HL-60 (cell line): ENCODE data around the gene SKIC8.

Source experiments
- GABPA ChIP-seq: IDR thresholded peaks from 2 replicates; pipeline ENCODE4 v1.6.1; 2012; ENCODE audit warnings: low read depth
- POLR2AphosphoS5 ChIP-seq: IDR thresholded peaks from 2 replicates; pipeline ENCODE4 v1.6.1; 2012; ENCODE audit warnings: low read depth
- SPI1 ChIP-seq: IDR thresholded peaks from 2 replicates; pipeline ENCODE4 v1.6.1; 2012; ENCODE audit warnings: low read depth, mild to moderate bottlenecking, borderline replicate concordance
- TF ChIP-seq, protein P1 (sequence below): IDR thresholded peaks from one replicate; pipeline ENCODE4 v1.5.1; 2011; ENCODE audit warnings: low read length, control low read depth, inconsistent platforms; ENCODE audit not compliant: insufficient read depth
- TF ChIP-seq, protein P2 (sequence below): IDR thresholded peaks from 2 replicates; pipeline ENCODE4 v1.6.1; 2012; ENCODE audit warnings: low read depth; ENCODE audit not compliant: insufficient replicate concordance

DNA sequence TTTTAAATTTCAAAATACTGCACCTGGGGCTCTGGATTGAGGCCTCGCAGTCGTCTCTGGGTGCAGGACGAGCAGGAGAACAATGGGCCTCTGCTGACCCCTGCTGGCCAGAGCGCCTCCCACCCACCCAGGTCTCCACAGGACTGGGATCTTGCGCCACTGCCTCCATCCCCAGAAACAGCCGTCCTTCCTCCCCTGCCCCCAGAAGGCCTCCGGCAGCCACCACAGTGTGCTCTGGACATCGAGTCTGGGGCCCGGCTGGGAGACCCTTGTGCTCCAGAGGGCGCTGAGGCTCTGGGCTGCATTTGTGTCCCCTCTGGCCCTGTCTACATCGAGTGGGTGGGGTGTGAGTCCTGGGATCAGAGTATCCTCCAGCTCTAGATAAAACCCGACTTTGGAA lies 58.4 kb downstream of the SKIC8 start:
- TF ChIP-seq POLR2AphosphoS5 (no peak), SPI1 (no peak), GABPA (no peak)
- TF ChIP-seq, protein P1, sequence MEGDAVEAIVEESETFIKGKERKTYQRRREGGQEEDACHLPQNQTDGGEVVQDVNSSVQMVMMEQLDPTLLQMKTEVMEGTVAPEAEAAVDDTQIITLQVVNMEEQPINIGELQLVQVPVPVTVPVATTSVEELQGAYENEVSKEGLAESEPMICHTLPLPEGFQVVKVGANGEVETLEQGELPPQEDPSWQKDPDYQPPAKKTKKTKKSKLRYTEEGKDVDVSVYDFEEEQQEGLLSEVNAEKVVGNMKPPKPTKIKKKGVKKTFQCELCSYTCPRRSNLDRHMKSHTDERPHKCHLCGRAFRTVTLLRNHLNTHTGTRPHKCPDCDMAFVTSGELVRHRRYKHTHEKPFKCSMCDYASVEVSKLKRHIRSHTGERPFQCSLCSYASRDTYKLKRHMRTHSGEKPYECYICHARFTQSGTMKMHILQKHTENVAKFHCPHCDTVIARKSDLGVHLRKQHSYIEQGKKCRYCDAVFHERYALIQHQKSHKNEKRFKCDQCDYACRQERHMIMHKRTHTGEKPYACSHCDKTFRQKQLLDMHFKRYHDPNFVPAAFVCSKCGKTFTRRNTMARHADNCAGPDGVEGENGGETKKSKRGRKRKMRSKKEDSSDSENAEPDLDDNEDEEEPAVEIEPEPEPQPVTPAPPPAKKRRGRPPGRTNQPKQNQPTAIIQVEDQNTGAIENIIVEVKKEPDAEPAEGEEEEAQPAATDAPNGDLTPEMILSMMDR = peak; percentile 77
- TF ChIP-seq, protein P2, sequence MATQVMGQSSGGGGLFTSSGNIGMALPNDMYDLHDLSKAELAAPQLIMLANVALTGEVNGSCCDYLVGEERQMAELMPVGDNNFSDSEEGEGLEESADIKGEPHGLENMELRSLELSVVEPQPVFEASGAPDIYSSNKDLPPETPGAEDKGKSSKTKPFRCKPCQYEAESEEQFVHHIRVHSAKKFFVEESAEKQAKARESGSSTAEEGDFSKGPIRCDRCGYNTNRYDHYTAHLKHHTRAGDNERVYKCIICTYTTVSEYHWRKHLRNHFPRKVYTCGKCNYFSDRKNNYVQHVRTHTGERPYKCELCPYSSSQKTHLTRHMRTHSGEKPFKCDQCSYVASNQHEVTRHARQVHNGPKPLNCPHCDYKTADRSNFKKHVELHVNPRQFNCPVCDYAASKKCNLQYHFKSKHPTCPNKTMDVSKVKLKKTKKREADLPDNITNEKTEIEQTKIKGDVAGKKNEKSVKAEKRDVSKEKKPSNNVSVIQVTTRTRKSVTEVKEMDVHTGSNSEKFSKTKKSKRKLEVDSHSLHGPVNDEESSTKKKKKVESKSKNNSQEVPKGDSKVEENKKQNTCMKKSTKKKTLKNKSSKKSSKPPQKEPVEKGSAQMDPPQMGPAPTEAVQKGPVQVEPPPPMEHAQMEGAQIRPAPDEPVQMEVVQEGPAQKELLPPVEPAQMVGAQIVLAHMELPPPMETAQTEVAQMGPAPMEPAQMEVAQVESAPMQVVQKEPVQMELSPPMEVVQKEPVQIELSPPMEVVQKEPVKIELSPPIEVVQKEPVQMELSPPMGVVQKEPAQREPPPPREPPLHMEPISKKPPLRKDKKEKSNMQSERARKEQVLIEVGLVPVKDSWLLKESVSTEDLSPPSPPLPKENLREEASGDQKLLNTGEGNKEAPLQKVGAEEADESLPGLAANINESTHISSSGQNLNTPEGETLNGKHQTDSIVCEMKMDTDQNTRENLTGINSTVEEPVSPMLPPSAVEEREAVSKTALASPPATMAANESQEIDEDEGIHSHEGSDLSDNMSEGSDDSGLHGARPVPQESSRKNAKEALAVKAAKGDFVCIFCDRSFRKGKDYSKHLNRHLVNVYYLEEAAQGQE = no peak
